H9 (cell line): ENCODE measurements around the gene RAP1GAP2. TPM values are rescaled to one million over a fixed set of nuclear protein-coding genes. Genes with fewer than 3 reads are reported as not detected.

Experiments
- DNase-seq: peaks from one replicate; pipeline ENCODE4 v3.0.0-alpha.2; 2017
- H2AFZ ChIP-seq: one replicate; pipeline ENCODE4 v1.6.1; 2013; ENCODE audit warnings: mild to moderate bottlenecking, low read length, control low read depth, moderate library complexity
- H2AK5ac ChIP-seq: 2 replicates; pipeline ENCODE4 v1.6.1; 2013; ENCODE audit warnings: low read length, control low read depth, mixed read lengths; ENCODE audit not compliant: insufficient read length
- H2BK120ac ChIP-seq: one replicate; pipeline ENCODE4 v1.6.1; 2013; ENCODE audit warnings: low read depth, mild to moderate bottlenecking, low read length, control low read depth, inconsistent platforms; ENCODE audit not compliant: poor library complexity, severe bottlenecking
- H2BK12ac ChIP-seq: 2 replicates; pipeline ENCODE4 v1.6.1; 2013; ENCODE audit warnings: low read length, control low read depth, mixed read lengths, low read depth; ENCODE audit not compliant: insufficient read length
- H2BK15ac ChIP-seq: 2 replicates; pipeline ENCODE4 v1.6.1; 2013; ENCODE audit warnings: low read depth, low read length, control low read depth
- H2BK20ac ChIP-seq: one replicate; pipeline ENCODE4 v1.6.1; 2013; ENCODE audit warnings: low read depth, mild to moderate bottlenecking, low read length, control low read depth, inconsistent platforms; ENCODE audit not compliant: poor library complexity, severe bottlenecking
- H2BK5ac ChIP-seq: 2 replicates; pipeline ENCODE4 v1.6.1; 2013; ENCODE audit warnings: low read length, control low read depth, mixed read lengths; ENCODE audit not compliant: insufficient read length
- H3K14ac ChIP-seq: 2 replicates; pipeline ENCODE4 v1.6.1; 2013; ENCODE audit warnings: low read length, control low read depth; ENCODE audit not compliant: insufficient read depth
- H3K18ac ChIP-seq: 2 replicates; pipeline ENCODE4 v1.6.1; 2013; ENCODE audit warnings: low read depth, mild to moderate bottlenecking, mixed read lengths, low read length, control low read depth; ENCODE audit not compliant: insufficient read length
- H3K23ac ChIP-seq: 2 replicates; pipeline ENCODE4 v1.6.1; 2013; ENCODE audit warnings: low read length, control low read depth, mixed read lengths, low read depth; ENCODE audit not compliant: insufficient read length
- H3K23me2 ChIP-seq: 2 replicates; pipeline ENCODE4 v1.6.1; 2013; ENCODE audit warnings: low read depth, mild to moderate bottlenecking, mixed read lengths, low read length, control low read depth; ENCODE audit not compliant: insufficient read length, poor library complexity, severe bottlenecking
- H3K27ac ChIP-seq: 2 replicates; pipeline ENCODE4 v1.5.1; 2013; ENCODE audit warnings: low read length, control low read depth, mixed read lengths, low read depth; ENCODE audit not compliant: insufficient read length
- H3K27me3 ChIP-seq: 2 replicates; pipeline ENCODE4 v1.6.1; 2013; ENCODE audit warnings: low read length, control low read depth, inconsistent platforms; ENCODE audit not compliant: insufficient read depth
- H3K4ac ChIP-seq: 2 replicates; pipeline ENCODE4 v1.6.1; 2013; ENCODE audit warnings: low read depth, mild to moderate bottlenecking, control low read depth, inconsistent platforms, low read length, moderate library complexity
- H3K4me1 ChIP-seq: 2 replicates; pipeline ENCODE4 v1.6.1; 2013; ENCODE audit warnings: low read length, control low read depth, inconsistent platforms; ENCODE audit not compliant: insufficient read depth
- H3K4me2 ChIP-seq: 2 replicates; pipeline ENCODE4 v1.6.1; 2013; ENCODE audit warnings: low read length, control low read depth, mixed read lengths; ENCODE audit not compliant: insufficient read length, insufficient read depth
- H3K56ac ChIP-seq: 2 replicates; pipeline ENCODE4 v1.6.1; 2013; ENCODE audit warnings: low read depth, mild to moderate bottlenecking, mixed read lengths, low read length, control low read depth; ENCODE audit not compliant: insufficient read length
- H3K79me1 ChIP-seq: 2 replicates; pipeline ENCODE4 v1.6.1; 2013; ENCODE audit warnings: low read depth, mild to moderate bottlenecking, moderate library complexity, low read length, control low read depth, inconsistent platforms; ENCODE audit not compliant: insufficient read depth, poor library complexity, severe bottlenecking
- H3K79me2 ChIP-seq: 2 replicates; pipeline ENCODE4 v1.6.1; 2013; ENCODE audit warnings: low read length, control low read depth, inconsistent platforms; ENCODE audit not compliant: insufficient read depth
- H3K9ac ChIP-seq: 2 replicates; pipeline ENCODE4 v1.6.1; 2013; ENCODE audit warnings: low read length, control low read depth, mixed read lengths; ENCODE audit not compliant: insufficient read length; ENCODE audit errors: extremely low read depth
- H3K9me3 ChIP-seq: one replicate; pipeline ENCODE4 v1.6.1; 2013; ENCODE audit warnings: low read depth, low read length, inconsistent platforms; ENCODE audit not compliant: control insufficient read depth
- H3T11ph ChIP-seq: one replicate; pipeline ENCODE4 v1.6.1; 2013; ENCODE audit warnings: mild to moderate bottlenecking, low read length, control low read depth, inconsistent platforms
- H4K20me1 ChIP-seq: one replicate; pipeline ENCODE4 v1.6.1; 2013; ENCODE audit not compliant: control insufficient read depth, insufficient read length, insufficient read depth
- H4K5ac ChIP-seq: 2 replicates; pipeline ENCODE4 v1.6.1; 2013; ENCODE audit warnings: low read depth, mild to moderate bottlenecking, mixed read lengths, low read length, control low read depth; ENCODE audit not compliant: insufficient read length
- H4K8ac ChIP-seq: replicated peaks from 2 replicates; pipeline ENCODE4 v1.6.1; 2013; ENCODE audit warnings: low read length, control low read depth, mixed read lengths, low read depth; ENCODE audit not compliant: insufficient read length
- H4K91ac ChIP-seq: 2 replicates; pipeline ENCODE4 v1.6.1; 2013; ENCODE audit warnings: low read depth, mild to moderate bottlenecking, moderate library complexity, mixed read lengths, low read length, control low read depth; ENCODE audit not compliant: insufficient read length
- H3K27ac Mint-ChIP-seq, 3 experiments: 2 replicates in 2 of 3; 3 replicates in 1 of 3; pipeline ENCODE4 v1.8.0; 2020 to 2021; ENCODE audit warnings: mixed read lengths in 3 of 3, mild to moderate bottlenecking in 1 of 3, moderate library complexity in 1 of 3
- H3K27me3 Mint-ChIP-seq: 2 replicates; pipeline ENCODE4 v1.8.0; 2021; ENCODE audit warnings: low read depth, mild to moderate bottlenecking, moderate library complexity, mixed read lengths
- H3K36me3 Mint-ChIP-seq, 3 experiments: 2 replicates in 2 of 3; 3 replicates in 1 of 3; pipeline ENCODE4 v1.8.0; 2020 to 2021; ENCODE audit warnings: low read depth in 3 of 3, mixed read lengths in 3 of 3; ENCODE audit not compliant: insufficient read depth in 1 of 3
- H3K4me1 Mint-ChIP-seq, 2 experiments: 2 replicates each; pipeline ENCODE4 v1.8.0; 2020; ENCODE audit warnings: mixed read lengths in 2 of 2
- H3K4me3 Mint-ChIP-seq, 2 experiments: 2 replicates in 1 of 2; 3 replicates in 1 of 2; pipeline ENCODE4 v1.8.0; 2020 to 2021; ENCODE audit warnings: mild to moderate bottlenecking in 2 of 2, mixed read lengths in 2 of 2, moderate library complexity in 1 of 2
- H3K9me3 Mint-ChIP-seq, 2 experiments: 2 replicates in 1 of 2; 3 replicates in 1 of 2; pipeline ENCODE4 v1.8.0; 2020; ENCODE audit warnings: mild to moderate bottlenecking in 2 of 2, mixed read lengths in 2 of 2, moderate library complexity in 1 of 2
- CTCF ChIP-seq: fragments of 200-600 bp; sonication (generic); conservative IDR thresholded peaks from 3 replicates; pipeline ENCODE4 v1.8.0; 2021; ENCODE audit warnings: antibody characterized with exemption, mild to moderate bottlenecking
- WGBS: extraction: QIAGEN DNeasy Blood & Tissue Kit; methylation state at CpG from one replicate; pipeline ENCODE4 v1.1.7; 2013; ENCODE audit warnings: missing lambda C conversion rate, low lambda C conversion rate, mixed read lengths; ENCODE audit not compliant: insufficient read length; ENCODE audit errors: extremely low coverage; 5-methylcytosine and 5-hydroxymethylcytosine counted together
- total RNA-seq: library from RNA; stranded (reverse); gene quantifications from 2 replicates; pipeline ENCODE4 v1.2.1, GENCODE V29; 2021

Gene RAP1GAP2
- total RNA-seq, 1 experiment from 2014 or later, result 33.8 TPM

- H3K4me3 Mint-ChIP-seq, result no peak overlapping the region
- peaks cover 0 to 4% (median 2%) of the 10 kb centered on the region in 3 experiments; a peak in 3 of 7 replicates for H3K36me3 Mint-ChIP-seq
- no peak overlapping the region for H3K9ac ChIP-seq
- no peak overlapping the region for H3K4ac ChIP-seq
- H3K79me1 ChIP-seq, result no peaks in the 10 kb centered on the region
- no peaks in the 10 kb centered on the region for H3K79me2 ChIP-seq
- peaks cover 3 to 5% of the 10 kb centered on the region in 2 experiments for H3K9me3 Mint-ChIP-seq
- no peak overlapping the region for H3K18ac ChIP-seq
- H3K14ac ChIP-seq, result no peak overlapping the region
- peaks cover 8% of the 10 kb centered on the region for H3K27me3 Mint-ChIP-seq
- TF ChIP-seq CTCF, result no peak
- no peak overlapping the region for H4K5ac ChIP-seq
- H2BK20ac ChIP-seq, result no peak overlapping the region
- no CpG with 5 or more reads among the region's 9 CpGs for WGBS
- no peak overlapping the region for H3K4me2 ChIP-seq
- H3K9me3 ChIP-seq, result no peaks in the 10 kb centered on the region
- H3K23ac ChIP-seq, result no peak overlapping the region
- no peak overlapping the region for H3K27ac ChIP-seq
- H2AK5ac ChIP-seq, result no peak overlapping the region
- H4K91ac ChIP-seq, result no peak overlapping the region
- no peak overlapping the region for H3K56ac ChIP-seq
- no peaks in the 10 kb centered on the region for H3K27me3 ChIP-seq
- no peak overlapping the region for H2BK15ac ChIP-seq
- H3K4me1 Mint-ChIP-seq, result no peaks in the 10 kb centered on the region
- DNase-seq, result no peak
- no peak overlapping the region for H3T11ph ChIP-seq
- no peak overlapping the region for H2AFZ ChIP-seq
- H3K27ac Mint-ChIP-seq, result no peak overlapping the region
- H2BK12ac ChIP-seq, result no peak overlapping the region
- H2BK5ac ChIP-seq, result no peak overlapping the region
- H4K8ac ChIP-seq, result no peak overlapping the region
- no peaks in the 10 kb centered on the region for H3K23me2 ChIP-seq
- H4K20me1 ChIP-seq, result no peaks in the 10 kb centered on the region
- H2BK120ac ChIP-seq, result no peak overlapping the region
- H3K4me1 ChIP-seq, result no peaks in the 10 kb centered on the region
These were observed 241.0 kb downstream of the RAP1GAP2 start for GRCh38 chr17:3037259-3037658.
